Liver (tissue), 9 donors: ENCODE results near the gene ZNRF3. TPM values are rescaled to one million over a fixed set of nuclear protein-coding genes. Genes with fewer than 3 reads are reported as not detected.

Experiments used
- DNase-seq: peaks from one replicate; pipeline ENCODE4 v3.0.0-alpha.2; 2017; ENCODE audit warnings: low spot score
- H3K27ac ChIP-seq, 2 donors: one replicate each; pipeline ENCODE4 v1.7.0; 2013; ENCODE audit warnings: inconsistent platforms in 2 of 2, low read length in 2 of 2, control low read depth in 1 of 2, low read depth in 1 of 2, mild to moderate bottlenecking in 1 of 2
- H3K27me3 ChIP-seq, 4 donors: one replicate each; pipeline versions ENCODE4 v1.6.1 to v1.7.0; 2013; ENCODE audit warnings: low read length in 3 of 4, inconsistent platforms in 1 of 4, mild to moderate bottlenecking in 1 of 4, moderate library complexity in 1 of 4; ENCODE audit not compliant: control insufficient read depth in 4 of 4, insufficient read depth in 4 of 4
- H3K36me3 ChIP-seq, 4 donors: one replicate each; pipeline versions ENCODE4 v1.6.1 to v1.7.0; 2013; ENCODE audit warnings: low read length in 3 of 4, mild to moderate bottlenecking in 3 of 4, low read depth in 1 of 4, moderate library complexity in 1 of 4; ENCODE audit not compliant: control insufficient read depth in 4 of 4, insufficient read depth in 3 of 4
- H3K4me1 ChIP-seq, 4 donors: one replicate each; pipeline versions ENCODE4 v1.6.1 to v1.7.0; 2013; ENCODE audit warnings: low read length in 3 of 4, mild to moderate bottlenecking in 3 of 4, moderate library complexity in 1 of 4; ENCODE audit not compliant: control insufficient read depth in 4 of 4, insufficient read depth in 4 of 4
- H3K4me3 ChIP-seq, 3 donors: one replicate each; pipeline versions ENCODE4 v1.6.1 to v1.7.0; 2013; ENCODE audit warnings: low read length in 3 of 3, control low read depth in 1 of 3, low read depth in 1 of 3, mild to moderate bottlenecking in 1 of 3
- H3K9ac ChIP-seq, 2 donors: one replicate each; pipeline ENCODE4 v1.7.0; 2013; ENCODE audit warnings: low read length in 2 of 2, mild to moderate bottlenecking in 2 of 2, moderate library complexity in 2 of 2, control low read depth in 1 of 2, low read depth in 1 of 2
- H3K9me3 ChIP-seq, 4 donors: one replicate each; pipeline versions ENCODE4 v1.6.1 to v1.7.0; 2013; ENCODE audit warnings: low read length in 3 of 4; ENCODE audit not compliant: control insufficient read depth in 4 of 4
- EGR1 ChIP-seq, 2 donors: IDR thresholded peaks; 2 replicates each; pipeline ENCODE4 v1.6.1; 2016 to 2018; ENCODE audit warnings: antibody characterized with exemption in 2 of 2, low read depth in 2 of 2
- FOXA1 ChIP-seq: IDR thresholded peaks from 2 replicates; pipeline ENCODE4 v1.6.1; 2016; ENCODE audit warnings: antibody characterized with exemption
- FOXA2 ChIP-seq: IDR thresholded peaks from 2 replicates; pipeline ENCODE4 v1.6.1; 2016; ENCODE audit warnings: antibody characterized with exemption
- GABPA ChIP-seq, 2 donors: IDR thresholded peaks in 1 of 2; conservative IDR thresholded peaks in 1 of 2; 2 replicates each; pipeline ENCODE4 v1.6.1; 2016; ENCODE audit warnings: antibody characterized with exemption in 2 of 2, mild to moderate bottlenecking in 1 of 2, moderate library complexity in 1 of 2
- HNF4A ChIP-seq, 2 donors: conservative IDR thresholded peaks; 2 replicates each; pipeline ENCODE4 v1.6.1; 2016; ENCODE audit warnings: antibody characterized with exemption in 2 of 2, mild to moderate bottlenecking in 2 of 2
- HNF4G ChIP-seq: IDR thresholded peaks from 2 replicates; pipeline ENCODE4 v1.6.1; 2016; ENCODE audit warnings: antibody characterized with exemption
- JUND ChIP-seq, 2 donors: IDR thresholded peaks; 2 replicates each; pipeline ENCODE4 v1.6.1; 2016; ENCODE audit warnings: antibody characterized with exemption in 2 of 2
- NR2F2 ChIP-seq: IDR thresholded peaks from 2 replicates; pipeline ENCODE4 v1.6.1; 2016; ENCODE audit warnings: antibody characterized with exemption
- RAD21 ChIP-seq, 2 donors: IDR thresholded peaks; 2 replicates each; pipeline ENCODE4 v1.6.1; 2016; ENCODE audit warnings: antibody characterized with exemption in 2 of 2, mild to moderate bottlenecking in 2 of 2
- RXRA ChIP-seq, 2 donors: IDR thresholded peaks; 2 replicates each; pipeline ENCODE4 v1.6.1; 2017 to 2018; ENCODE audit warnings: antibody characterized with exemption in 2 of 2, mild to moderate bottlenecking in 1 of 2
- SP1 ChIP-seq: IDR thresholded peaks from 2 replicates; pipeline ENCODE4 v1.6.1; 2018; ENCODE audit warnings: antibody characterized with exemption, mild to moderate bottlenecking
- TAF1 ChIP-seq: conservative IDR thresholded peaks from 2 replicates; pipeline ENCODE4 v1.6.1; 2016; ENCODE audit warnings: antibody characterized with exemption, mild to moderate bottlenecking
- YY1 ChIP-seq: IDR thresholded peaks from 2 replicates; pipeline ENCODE4 v1.6.1; 2016; ENCODE audit warnings: antibody characterized with exemption, mild to moderate bottlenecking
- WGBS: extraction: QIAGEN DNeasy Blood & Tissue Kit; methylation state at CpG from one replicate; pipeline ENCODE4 v1.1.7; 2013; 5-methylcytosine and 5-hydroxymethylcytosine counted together
- polyA plus RNA-seq, 2 donors: library from polyadenylated mRNA; stranded (reverse) in 1 of 2; unstranded in 1 of 2; fragments of 200-250 nt in 1 of 2; fragments of >200 nt in 1 of 2; fragmentation: Nextera tagmentation in 1 of 2; extraction: Ambion mirVana in 1 of 2; gene quantifications; one replicate each; pipeline versions ENCODE4 v1.2.1 to v1.2.3, GENCODE V29; 2013 to 2015
- total RNA-seq, 2 donors: library from RNA; depleted of rRNA; stranded (reverse); fragments of >200 nt; gene quantifications; one replicate each; pipeline ENCODE4 v1.2.3, GENCODE V29; 2014
- TF ChIP-seq, protein P1 (sequence below): IDR thresholded peaks from 2 replicates; pipeline ENCODE4 v1.6.1; 2016; ENCODE audit warnings: antibody characterized with exemption
- TF ChIP-seq, protein P2 (sequence below): IDR thresholded peaks from 2 replicates; pipeline ENCODE4 v1.6.1; 2016; ENCODE audit warnings: antibody characterized with exemption, mild to moderate bottlenecking
- TF ChIP-seq, protein P3 (sequence below): fragments of 150-350 bp; IDR thresholded peaks from 2 replicates; pipeline ENCODE4 v1.5.1; 2017; ENCODE audit warnings: improper control_type of control experiment, low read depth, low read length; ENCODE audit not compliant: missing input control
- TF ChIP-seq, protein P4 (sequence below): IDR thresholded peaks from 2 replicates; pipeline ENCODE4 v1.6.1; 2016; ENCODE audit warnings: antibody characterized with exemption
- TF ChIP-seq, protein P5 (sequence below): IDR thresholded peaks from 2 replicates; pipeline ENCODE4 v1.6.1; 2016; ENCODE audit warnings: antibody characterized with exemption
- donor health status: healthy.
- donor health status: healthy.
- donor health status: healthy.
- donor health status: healthy.
- donor health status: healthy.

The ZNRF3 gene
- total and polyA plus RNA-seq, 4 donors, result 2.2 to 5.9 (median 4.7) TPM

DNA sequence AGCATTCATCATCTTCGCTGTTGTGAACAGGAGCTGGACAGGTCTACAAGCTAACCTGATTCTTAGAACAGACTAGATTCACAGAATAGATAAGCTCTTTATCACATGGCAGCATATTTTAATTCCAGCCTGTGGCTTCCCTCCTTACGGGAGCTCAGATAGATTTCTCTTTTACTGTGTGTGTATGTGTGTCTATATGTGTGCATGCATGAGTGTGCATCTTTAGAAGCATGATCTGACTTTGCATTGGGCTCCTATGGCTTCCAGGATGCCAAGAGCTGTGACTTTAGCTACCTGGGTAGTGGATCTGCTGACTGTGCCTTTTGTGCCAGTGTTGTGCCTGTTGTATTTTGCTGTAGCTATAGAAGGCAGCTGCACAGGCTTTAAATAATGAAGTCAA lies 44.3 kb downstream of the ZNRF3 start:
- TF ChIP-seq GABPA (IDR thresholded peaks at IDR 0.05 in 1 of 2, conservative IDR thresholded peaks at IDR 0.05 in 1 of 2), result no peak
- TF ChIP-seq SP1, result no peak
- no peak for TF ChIP-seq YY1
- TF ChIP-seq, protein P1, sequence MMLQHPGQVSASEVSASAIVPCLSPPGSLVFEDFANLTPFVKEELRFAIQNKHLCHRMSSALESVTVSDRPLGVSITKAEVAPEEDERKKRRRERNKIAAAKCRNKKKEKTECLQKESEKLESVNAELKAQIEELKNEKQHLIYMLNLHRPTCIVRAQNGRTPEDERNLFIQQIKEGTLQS, result no peak
- TF ChIP-seq, protein P2, sequence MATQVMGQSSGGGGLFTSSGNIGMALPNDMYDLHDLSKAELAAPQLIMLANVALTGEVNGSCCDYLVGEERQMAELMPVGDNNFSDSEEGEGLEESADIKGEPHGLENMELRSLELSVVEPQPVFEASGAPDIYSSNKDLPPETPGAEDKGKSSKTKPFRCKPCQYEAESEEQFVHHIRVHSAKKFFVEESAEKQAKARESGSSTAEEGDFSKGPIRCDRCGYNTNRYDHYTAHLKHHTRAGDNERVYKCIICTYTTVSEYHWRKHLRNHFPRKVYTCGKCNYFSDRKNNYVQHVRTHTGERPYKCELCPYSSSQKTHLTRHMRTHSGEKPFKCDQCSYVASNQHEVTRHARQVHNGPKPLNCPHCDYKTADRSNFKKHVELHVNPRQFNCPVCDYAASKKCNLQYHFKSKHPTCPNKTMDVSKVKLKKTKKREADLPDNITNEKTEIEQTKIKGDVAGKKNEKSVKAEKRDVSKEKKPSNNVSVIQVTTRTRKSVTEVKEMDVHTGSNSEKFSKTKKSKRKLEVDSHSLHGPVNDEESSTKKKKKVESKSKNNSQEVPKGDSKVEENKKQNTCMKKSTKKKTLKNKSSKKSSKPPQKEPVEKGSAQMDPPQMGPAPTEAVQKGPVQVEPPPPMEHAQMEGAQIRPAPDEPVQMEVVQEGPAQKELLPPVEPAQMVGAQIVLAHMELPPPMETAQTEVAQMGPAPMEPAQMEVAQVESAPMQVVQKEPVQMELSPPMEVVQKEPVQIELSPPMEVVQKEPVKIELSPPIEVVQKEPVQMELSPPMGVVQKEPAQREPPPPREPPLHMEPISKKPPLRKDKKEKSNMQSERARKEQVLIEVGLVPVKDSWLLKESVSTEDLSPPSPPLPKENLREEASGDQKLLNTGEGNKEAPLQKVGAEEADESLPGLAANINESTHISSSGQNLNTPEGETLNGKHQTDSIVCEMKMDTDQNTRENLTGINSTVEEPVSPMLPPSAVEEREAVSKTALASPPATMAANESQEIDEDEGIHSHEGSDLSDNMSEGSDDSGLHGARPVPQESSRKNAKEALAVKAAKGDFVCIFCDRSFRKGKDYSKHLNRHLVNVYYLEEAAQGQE, result no peak
- TF ChIP-seq HNF4A (conservative IDR thresholded peaks at IDR 0.05), result no peak
- TF ChIP-seq, protein P3, sequence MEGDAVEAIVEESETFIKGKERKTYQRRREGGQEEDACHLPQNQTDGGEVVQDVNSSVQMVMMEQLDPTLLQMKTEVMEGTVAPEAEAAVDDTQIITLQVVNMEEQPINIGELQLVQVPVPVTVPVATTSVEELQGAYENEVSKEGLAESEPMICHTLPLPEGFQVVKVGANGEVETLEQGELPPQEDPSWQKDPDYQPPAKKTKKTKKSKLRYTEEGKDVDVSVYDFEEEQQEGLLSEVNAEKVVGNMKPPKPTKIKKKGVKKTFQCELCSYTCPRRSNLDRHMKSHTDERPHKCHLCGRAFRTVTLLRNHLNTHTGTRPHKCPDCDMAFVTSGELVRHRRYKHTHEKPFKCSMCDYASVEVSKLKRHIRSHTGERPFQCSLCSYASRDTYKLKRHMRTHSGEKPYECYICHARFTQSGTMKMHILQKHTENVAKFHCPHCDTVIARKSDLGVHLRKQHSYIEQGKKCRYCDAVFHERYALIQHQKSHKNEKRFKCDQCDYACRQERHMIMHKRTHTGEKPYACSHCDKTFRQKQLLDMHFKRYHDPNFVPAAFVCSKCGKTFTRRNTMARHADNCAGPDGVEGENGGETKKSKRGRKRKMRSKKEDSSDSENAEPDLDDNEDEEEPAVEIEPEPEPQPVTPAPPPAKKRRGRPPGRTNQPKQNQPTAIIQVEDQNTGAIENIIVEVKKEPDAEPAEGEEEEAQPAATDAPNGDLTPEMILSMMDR, result no peak
- no peak for TF ChIP-seq FOXA2
- TF ChIP-seq HNF4G, result no peak
- TF ChIP-seq EGR1 (IDR thresholded peaks at IDR 0.05; ENCODE audit: low read depth in 2 of 2), result no peak
- TF ChIP-seq RXRA (IDR thresholded peaks at IDR 0.05), result no peak
- TF ChIP-seq, protein P4, sequence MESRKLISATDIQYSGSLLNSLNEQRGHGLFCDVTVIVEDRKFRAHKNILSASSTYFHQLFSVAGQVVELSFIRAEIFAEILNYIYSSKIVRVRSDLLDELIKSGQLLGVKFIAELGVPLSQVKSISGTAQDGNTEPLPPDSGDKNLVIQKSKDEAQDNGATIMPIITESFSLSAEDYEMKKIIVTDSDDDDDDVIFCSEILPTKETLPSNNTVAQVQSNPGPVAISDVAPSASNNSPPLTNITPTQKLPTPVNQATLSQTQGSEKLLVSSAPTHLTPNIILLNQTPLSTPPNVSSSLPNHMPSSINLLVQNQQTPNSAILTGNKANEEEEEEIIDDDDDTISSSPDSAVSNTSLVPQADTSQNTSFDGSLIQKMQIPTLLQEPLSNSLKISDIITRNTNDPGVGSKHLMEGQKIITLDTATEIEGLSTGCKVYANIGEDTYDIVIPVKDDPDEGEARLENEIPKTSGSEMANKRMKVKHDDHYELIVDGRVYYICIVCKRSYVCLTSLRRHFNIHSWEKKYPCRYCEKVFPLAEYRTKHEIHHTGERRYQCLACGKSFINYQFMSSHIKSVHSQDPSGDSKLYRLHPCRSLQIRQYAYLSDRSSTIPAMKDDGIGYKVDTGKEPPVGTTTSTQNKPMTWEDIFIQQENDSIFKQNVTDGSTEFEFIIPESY, result no peak
- TF ChIP-seq, protein P5, sequence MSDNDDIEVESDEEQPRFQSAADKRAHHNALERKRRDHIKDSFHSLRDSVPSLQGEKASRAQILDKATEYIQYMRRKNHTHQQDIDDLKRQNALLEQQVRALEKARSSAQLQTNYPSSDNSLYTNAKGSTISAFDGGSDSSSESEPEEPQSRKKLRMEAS, result no peak
- no peak for TF ChIP-seq NR2F2
- TF ChIP-seq TAF1, result no peak
- no peak for TF ChIP-seq JUND (IDR thresholded peaks at IDR 0.05)
- TF ChIP-seq FOXA1, result no peak
- TF ChIP-seq RAD21 (IDR thresholded peaks at IDR 0.05), result no peak
- no peak overlapping the region for H3K9ac ChIP-seq
- no peak overlapping the region for H3K4me3 ChIP-seq
- H3K27me3 ChIP-seq, result no peaks in the 10 kb centered on the region
- no peak for DNase-seq
- H3K36me3 ChIP-seq, result no peaks in the 10 kb centered on the region
- WGBS, result 75% methylated on average over 2 of the region's 2 CpGs
- peaks cover 13 to 47% (median 25%) of the 10 kb centered on the region in 4 donors for H3K4me1 ChIP-seq
- H3K9me3 ChIP-seq, result no peaks in the 10 kb centered on the region
- no peak overlapping the region for H3K27ac ChIP-seq
